ENCODE data around the gene SSBP3.

SSBP3 gene

GRCh38 chr1:54310439-54311328 lies 95.5 kb downstream of the SSBP3 start:
- DNase-seq (ENCODE audit: low read depth in 1 of 2, low spot score in 1 of 2), result no peak

GRCh38 chr1:54309631-54310366 lies 96.4 kb downstream of the SSBP3 start:
- DNase-seq (ENCODE audit: low read depth in 1 of 2, low spot score in 1 of 2), result no peak

- no peak for DNase-seq (ENCODE audit: low read depth in 1 of 2, low spot score in 1 of 2)
Measured at GRCh38 chr1:54307305-54307704, 98.9 kb downstream of the SSBP3 start.

GRCh38 chr1:54305906-54306514 lies 100.2 kb downstream of the SSBP3 start:
- DNase-seq (ENCODE audit: low read depth in 1 of 2, low spot score in 1 of 2), result no peak

- no peak for DNase-seq (ENCODE audit: low read depth in 1 of 2, low spot score in 1 of 2)
Measured at GRCh38 chr1:54304518-54304917, 101.7 kb downstream of the SSBP3 start.

- DNase-seq (ENCODE audit: low read depth in 1 of 2, low spot score in 1 of 2), result no peak
Measured at GRCh38 chr1:54302951-54303843, 103.0 kb downstream of the SSBP3 start.

GRCh38 chr1:54302549-54302948 lies 103.6 kb downstream of the SSBP3 start:
- DNase-seq (ENCODE audit: low read depth in 1 of 2, low spot score in 1 of 2), result no peak

GRCh38 chr1:54301497-54301896 lies 104.7 kb downstream of the SSBP3 start:
- no peak for DNase-seq (ENCODE audit: low read depth in 1 of 2, low spot score in 1 of 2)

GRCh38 chr1:54300401-54300800 lies 105.8 kb downstream of the SSBP3 start:
- DNase-seq (ENCODE audit: low read depth in 1 of 2, low spot score in 1 of 2), result no peak

GRCh38 chr1:54299037-54299436 lies 107.2 kb downstream of the SSBP3 start:
- DNase-seq (ENCODE audit: low read depth in 1 of 2, low spot score in 1 of 2), result no peak

GRCh38 chr1:54298284-54299033 lies 107.7 kb downstream of the SSBP3 start:
- no peak for DNase-seq (ENCODE audit: low read depth in 1 of 2, low spot score in 1 of 2)

GRCh38 chr1:54297596-54298283 lies 108.5 kb downstream of the SSBP3 start:
- no peak for DNase-seq (ENCODE audit: low read depth in 1 of 2, low spot score in 1 of 2)

GRCh38 chr1:54296666-54297065 lies 109.5 kb downstream of the SSBP3 start:
- DNase-seq (ENCODE audit: low read depth in 1 of 2, low spot score in 1 of 2), result no peak

GRCh38 chr1:54294887-54295286 lies 111.3 kb downstream of the SSBP3 start:
- DNase-seq (ENCODE audit: low read depth in 1 of 2, low spot score in 1 of 2), result no peak

GRCh38 chr1:54292002-54292911 lies 113.9 kb downstream of the SSBP3 start:
- no peak for DNase-seq (ENCODE audit: low read depth in 1 of 2, low spot score in 1 of 2)

- DNase-seq (ENCODE audit: low read depth in 1 of 2, low spot score in 1 of 2), result no peak
Measured at GRCh38 chr1:54291276-54292001, 114.8 kb downstream of the SSBP3 start.

- no peak for DNase-seq (ENCODE audit: low read depth in 1 of 2, low spot score in 1 of 2)
Measured at GRCh38 chr1:54290506-54291184, 115.5 kb downstream of the SSBP3 start.
